ENCODE results near the gene SLC17A7.

- no peak for TF ChIP-seq EP300 (IDR thresholded peaks at IDR 0.05)
- no peak for TF ChIP-seq CTCF (IDR thresholded peaks at IDR 0.05)
These were observed 17.4 kb downstream of the SLC17A7 start for GRCh38 chr19:49423985-49424303.

All from suprapubic skin (tissue), 3 donors.